Measurements from ENCODE around the gene ASCC1.

- TF ChIP-seq CTCF (IDR thresholded peaks at IDR 0.05): no peak
- no peak for TF ChIP-seq POLR2A (IDR thresholded peaks at IDR 0.05)
- no peak for TF ChIP-seq EP300 (IDR thresholded peaks at IDR 0.05)
- no peak for TF ChIP-seq POLR2AphosphoS5 (IDR thresholded peaks at IDR 0.05)
These were observed 42.5 kb upstream of the ASCC1 start for GRCh38 chr10:72258617-72259016.

All from sigmoid colon (tissue), 4 donors.